A204.1 (cell line): ENCODE data around the gene MARCHF6.
"Not testable (repeated sequence)": the region's sequence is repeated elsewhere in the genome, so short reads cannot be mapped to it uniquely, and the experiment has no call there.

ENCODE experiments used
- FAIRE-seq: peaks from 2 replicates; lab custom pipeline; 2012; peaks lifted over from hg19 to GRCh38; lab: Jason Lieb, UNC

MARCHF6 gene

DNA sequence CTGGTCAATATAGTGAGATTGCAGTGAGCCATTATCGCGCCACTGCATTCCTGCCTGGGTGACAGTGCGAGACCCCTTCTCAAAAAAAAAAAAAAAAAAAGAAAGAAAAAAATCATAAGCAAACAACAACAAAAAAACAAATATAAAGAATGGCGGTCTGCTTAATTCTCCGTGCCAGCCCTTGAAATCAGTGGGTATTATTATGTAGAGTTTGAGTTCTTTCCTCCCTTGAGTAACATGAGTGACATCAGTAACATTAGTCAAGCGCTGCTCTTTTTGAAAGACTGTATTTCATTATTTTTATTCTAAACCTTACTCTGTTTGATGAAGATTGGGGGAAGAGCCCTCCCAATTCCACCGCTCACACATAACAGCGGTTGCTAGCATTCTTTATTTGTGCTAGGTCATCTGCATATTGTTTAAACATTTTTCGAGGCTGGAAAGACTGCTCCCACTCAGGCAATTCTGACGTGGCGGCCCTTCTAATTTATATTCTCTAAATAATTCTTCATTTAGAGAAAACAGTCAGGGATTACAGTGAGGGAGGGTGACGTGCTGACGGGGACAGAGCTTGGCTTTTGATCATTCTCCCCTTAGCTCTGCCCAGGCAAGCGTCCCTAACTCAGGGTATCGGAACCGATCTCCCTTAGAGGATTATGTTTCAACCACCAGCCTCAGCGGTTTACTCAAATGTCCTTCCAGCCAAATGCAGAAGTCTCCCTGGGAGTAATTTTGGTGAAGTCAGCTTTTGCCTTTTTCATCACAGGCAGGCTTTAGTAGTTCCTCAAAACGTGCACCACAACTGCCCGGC is 860 bp upstream of the MARCHF6 start:
- FAIRE-seq = no peak

DNA sequence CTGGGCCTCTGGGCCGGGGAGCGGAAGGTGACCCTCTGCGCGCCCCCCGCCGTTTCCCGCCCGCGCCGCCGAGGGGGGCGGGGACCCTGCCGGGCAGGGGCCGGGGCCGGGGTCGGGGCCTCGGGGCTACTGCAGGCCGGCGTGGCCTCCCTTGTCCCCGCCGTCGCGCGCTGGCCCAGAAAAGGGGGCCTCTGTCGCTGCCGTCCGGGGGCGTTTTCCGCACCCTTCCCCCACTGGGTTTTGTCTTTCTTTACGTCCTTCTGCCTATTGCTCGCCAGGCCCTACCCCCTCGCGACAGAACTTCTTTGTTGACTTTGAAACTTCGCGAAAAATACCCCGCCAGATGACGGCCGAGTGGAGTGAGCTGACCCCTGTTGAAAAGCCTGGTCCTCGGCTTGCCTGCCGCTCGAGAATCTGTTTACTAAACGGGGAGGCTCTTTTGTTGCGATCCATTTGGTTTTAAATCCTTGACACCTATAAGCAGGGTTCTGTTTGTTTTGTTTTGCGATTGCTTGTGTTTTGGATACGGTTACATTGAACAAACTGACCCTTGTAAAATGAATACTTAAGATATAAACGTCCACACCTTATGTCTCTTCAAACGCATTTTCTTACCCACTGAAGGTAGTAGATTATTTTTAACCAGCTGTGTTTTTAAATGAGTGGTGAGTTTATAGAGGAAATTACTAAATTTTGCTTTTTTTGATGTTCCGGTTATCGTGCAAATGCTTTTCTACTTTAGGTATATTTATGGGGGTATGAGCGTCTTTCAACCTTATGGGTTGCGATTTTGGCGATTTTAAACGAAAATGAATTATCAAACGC is 765 bp downstream of the MARCHF6 start:
- FAIRE-seq = no peak

DNA sequence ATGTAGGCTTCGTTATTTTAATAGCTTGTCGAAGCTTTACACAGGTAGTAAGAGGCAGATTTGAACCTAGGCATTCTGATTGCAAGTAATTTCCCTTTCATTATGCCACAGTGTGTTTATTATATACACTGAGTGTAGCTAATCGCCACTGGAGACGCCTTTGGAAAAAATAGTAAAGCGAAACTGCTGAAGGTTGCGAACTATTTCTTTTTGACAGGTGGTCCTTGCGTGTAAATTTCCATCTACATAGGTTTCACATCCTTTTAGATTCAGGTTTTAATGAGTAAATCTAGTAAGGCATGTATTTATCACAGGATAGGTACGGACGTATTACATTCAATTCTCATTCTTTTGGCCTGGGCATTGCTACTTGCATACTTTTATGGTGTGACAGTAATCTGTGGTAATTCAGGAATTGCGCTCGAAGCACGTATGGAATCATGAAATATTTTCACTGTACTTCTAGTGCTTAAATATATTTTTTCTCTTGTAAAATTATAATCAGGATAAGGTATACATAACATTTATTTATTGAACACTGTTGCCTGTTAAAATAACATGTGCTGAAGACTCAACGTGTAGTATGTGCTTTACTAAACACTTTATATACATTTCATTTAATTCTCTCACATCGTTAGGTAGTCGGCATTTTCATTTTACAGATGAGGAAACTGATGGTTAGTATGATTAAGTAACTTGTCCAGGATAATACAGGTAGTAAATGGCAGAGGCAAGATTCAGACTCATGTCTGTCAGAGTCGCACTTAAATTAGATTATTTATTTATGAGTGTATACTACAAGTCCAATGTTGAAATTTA is 1.8 kb downstream of the MARCHF6 start:
- no peak for FAIRE-seq

GRCh38 chr5:10358999-10359398 is 5.5 kb downstream of the MARCHF6 start:
- FAIRE-seq = no peak

DNA sequence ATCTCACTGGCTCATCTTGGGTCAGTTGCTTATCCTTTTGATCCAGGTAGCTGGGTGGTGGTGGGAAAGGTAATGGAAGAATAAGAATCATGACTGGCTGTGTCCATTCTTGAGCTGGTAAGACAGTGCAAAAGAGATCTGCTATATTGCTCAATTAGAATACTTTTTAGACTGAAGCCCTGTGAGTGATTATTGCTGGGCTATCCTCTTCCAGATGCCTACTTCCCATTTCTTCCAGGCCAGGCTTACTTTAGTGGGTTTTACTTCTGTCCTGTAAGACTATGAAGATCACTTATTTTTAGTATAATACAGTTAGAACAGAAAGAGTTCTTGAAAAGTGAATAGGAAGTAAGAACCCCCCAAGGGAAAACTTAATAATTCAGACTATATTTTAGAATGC is 7.2 kb downstream of the MARCHF6 start:
- FAIRE-seq = no peak

DNA sequence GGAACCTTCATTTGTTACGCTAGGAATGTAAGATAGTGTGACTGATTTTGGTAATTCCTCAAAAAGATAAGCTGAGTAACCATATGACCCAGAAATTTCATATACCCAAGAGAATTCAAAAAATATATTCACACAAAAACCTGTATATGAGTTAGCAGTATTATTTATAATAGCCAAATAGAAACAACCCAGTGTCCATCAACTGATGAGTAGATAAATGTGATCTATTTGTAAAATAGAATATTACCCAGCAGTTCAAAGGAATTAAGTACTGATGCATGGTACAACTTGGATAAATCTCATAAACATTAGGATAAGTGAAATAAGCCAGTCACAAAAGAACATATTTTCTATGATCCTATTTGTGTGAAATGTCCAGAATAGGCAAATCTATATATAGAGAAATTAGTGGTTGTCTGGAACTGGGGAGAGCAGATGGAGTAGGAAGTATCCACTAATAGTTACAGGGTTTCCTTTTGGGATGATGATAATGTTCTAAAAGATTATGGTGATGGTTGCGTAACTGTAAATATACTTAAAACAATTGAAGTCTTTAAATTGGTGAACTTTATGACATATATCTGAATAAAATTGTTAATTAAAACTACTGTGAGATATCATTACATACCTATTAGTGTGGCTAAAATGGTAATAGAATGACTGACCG is 10.2 kb downstream of the MARCHF6 start:
- FAIRE-seq = no peak

DNA sequence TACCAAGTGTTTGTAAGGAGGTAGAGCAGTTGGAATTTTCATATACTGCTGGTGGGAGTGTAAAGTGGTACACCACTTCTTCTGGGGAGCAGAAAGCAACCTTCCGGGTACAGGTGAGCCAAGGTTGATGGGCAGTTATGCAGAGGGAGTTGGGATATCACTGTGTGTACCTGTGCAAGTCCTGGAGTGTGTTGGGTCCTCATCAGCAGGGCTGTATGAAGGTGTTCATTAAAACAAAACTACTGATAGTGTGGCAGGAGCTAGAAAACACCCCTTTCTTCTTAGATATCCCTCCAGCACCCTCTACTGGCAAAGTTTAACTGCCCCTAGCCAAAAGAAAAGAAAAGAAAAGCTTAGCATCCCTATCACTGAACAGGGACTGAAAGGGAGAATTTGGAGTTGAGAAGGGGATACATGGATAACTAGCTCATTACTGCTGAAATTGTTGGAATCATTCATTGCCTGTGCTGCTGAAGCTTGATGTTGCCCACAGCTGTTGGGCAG is 10.7 kb downstream of the MARCHF6 start:
- no peak for FAIRE-seq

DNA sequence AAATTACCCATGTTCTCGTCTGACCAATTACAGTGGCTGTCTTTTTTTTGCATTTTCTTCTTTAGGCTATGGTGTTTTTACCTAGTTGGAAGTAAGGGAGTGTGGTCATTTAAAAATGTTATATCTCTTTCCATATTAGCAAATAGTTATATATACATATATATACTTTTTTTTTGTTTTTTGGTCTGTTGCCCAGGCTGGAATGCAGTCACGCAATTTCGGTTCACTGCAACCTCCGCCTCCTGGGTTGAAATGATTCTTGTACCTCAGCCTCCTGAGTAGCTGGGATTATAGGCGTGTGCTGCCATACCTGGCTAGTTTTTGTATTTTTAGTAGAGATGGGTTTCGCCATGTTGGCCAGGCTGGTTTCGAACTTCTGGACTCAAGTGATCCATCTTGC is 12.3 kb downstream of the MARCHF6 start:
- FAIRE-seq = no peak

- no peak for FAIRE-seq
Observed at GRCh38 chr5:10366310-10367272, 13.1 kb downstream of the MARCHF6 start.

DNA sequence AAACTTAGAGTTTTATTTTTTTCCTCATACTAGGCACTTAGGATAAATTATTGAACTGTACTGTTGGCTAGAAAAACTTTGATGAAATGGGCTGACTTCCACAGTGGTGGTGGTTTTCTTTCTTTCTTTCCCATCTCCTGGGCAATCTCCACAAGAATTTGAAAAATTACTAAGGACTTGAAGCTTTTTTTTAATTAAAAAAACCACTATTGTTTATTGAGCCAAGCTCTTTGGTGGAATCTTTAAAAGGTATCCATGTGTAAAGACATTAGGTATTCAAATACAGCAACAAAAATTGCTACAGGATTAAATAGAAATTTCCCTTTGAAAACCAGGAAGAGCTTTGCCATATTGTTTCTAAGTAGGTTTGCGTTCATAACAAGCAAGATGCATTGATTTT is 14.1 kb downstream of the MARCHF6 start:
- no peak for FAIRE-seq

- no peak for FAIRE-seq
Observed at GRCh38 chr5:10370931-10371330, 17.4 kb downstream of the MARCHF6 start.

DNA sequence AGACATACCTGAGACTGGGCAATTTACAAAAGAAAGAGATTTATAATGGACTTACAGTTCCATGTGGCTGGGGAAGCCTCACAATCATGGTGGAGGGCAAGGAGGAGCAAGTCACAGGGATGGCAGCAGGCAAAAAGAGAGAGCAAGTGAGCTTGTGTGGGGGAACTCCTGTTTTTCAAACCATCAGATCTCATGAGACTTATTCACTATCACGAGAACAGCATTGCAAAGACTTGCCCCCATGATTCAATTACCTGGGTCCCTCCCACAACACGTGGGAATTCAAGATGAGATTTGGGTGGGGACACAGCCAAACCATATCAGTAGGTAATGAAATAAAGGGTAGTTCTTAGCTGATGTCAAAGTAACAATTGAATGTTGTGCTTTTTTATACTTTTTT is 17.9 kb downstream of the MARCHF6 start:
- FAIRE-seq = not testable (repeated sequence)

DNA sequence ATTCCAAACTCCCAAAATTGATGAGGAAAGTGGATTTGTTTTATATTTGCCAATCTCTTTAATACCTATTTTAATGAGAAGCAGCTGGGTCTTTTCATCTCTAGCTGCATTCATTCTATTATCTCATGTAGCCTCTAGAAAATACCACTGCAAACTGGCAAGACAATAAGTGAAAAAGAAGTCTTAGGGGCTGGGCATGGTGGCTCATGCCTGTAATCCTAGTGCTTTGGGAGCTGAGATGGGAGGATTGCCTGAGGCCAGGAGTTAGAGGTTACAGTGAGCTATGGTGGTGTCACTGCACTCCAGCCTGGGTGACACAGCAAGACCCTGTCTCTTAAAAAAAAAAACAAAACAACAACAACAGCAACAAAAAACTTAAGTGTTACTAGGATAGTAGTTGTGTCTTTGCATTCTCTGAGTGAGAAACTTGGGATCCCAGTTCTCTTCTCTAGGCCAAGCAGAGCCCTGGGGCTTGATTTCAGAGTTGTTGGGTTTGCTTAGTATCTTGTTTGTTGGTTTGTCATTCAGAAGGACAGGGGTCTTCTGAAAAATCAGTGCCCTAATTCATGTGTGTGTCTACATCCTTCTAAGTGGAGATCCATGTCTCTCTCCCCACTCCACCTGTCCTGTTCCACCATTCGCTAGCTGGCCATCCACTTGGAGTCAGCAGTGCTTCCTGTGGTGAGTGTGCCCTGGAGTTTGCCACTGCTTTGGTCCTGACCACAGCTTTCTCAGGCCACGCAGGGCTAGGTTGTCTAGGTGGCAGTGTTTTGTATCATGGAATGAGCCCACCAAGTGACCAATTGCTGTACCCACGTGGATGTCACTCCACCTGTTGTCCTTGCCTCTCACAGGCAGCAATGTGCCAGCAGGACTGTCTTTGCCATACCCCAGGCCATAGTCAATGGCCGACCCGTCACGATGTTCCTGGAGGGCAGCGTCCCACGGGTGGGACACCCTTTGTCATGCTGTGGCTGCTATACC is 19.5 kb downstream of the MARCHF6 start:
- FAIRE-seq = no peak

GRCh38 chr5:10374046-10375022 is 20.8 kb downstream of the MARCHF6 start:
- FAIRE-seq = no peak

GRCh38 chr5:10375146-10375545 is 21.7 kb downstream of the MARCHF6 start:
- FAIRE-seq = not testable (repeated sequence)

GRCh38 chr5:10376544-10376943 is 23.0 kb downstream of the MARCHF6 start:
- FAIRE-seq = no peak

GRCh38 chr5:10377081-10377480 is 23.6 kb downstream of the MARCHF6 start:
- FAIRE-seq = no peak

DNA sequence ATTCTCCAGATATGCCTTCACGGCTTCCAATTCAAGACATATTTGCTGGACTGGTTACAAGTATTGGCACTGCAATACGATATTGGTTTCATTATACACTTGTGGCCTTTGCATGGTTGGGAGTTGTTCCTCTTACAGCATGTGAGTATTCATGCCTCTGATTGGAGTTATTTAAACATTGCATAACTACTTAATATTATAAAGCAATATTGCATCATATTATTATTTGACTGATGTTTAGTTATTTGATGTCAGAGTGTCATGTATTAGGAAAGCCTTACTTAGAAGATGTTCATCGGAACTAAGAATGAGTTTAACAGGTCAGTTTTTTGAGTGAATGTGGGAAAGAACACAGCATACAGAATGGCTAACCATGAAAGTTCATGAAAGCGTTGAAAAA is 28.3 kb downstream of the MARCHF6 start:
- no peak for FAIRE-seq
